Measurements from ENCODE around the gene AKNA.

DNA sequence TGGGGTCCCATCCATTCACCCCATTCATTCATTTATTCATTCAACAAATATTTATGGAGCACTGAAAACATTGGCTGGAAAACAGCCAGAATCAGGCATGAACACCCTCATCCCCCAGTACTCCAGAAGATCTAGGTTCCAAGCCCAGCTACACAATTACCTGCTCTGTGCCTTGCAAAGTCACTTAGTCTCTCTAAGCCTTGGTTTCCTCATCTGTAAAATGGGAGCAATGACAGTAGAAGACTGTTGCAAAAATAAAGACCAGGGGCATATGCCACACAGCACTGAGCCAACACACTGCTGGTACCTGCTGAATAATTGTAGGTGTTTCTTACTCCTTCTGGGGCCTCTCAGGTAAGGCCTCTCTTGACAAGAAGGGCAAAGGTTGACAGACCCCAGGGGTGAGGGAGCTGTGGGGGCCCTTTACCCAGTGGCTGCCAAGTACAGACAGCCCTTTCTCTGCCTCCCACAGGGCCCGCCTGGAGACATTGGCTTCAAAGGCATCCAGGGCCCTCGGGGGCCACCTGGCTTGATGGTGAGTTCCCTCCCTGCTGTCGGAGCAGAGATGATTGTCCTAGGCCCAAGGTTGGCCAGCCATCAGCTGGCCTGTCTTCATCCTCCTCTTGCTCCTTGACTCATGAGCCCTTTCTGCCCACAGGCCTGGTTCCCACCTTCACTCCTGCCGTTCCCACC is 87.5 kb downstream of the AKNA start:
- TF ChIP-seq EP300 (IDR thresholded peaks at IDR 0.05) (no peak), POLR2A (IDR thresholded peaks at IDR 0.05) (no peak), POLR2AphosphoS5 (IDR thresholded peaks at IDR 0.05) (no peak)
- TF ChIP-seq, protein P1, sequence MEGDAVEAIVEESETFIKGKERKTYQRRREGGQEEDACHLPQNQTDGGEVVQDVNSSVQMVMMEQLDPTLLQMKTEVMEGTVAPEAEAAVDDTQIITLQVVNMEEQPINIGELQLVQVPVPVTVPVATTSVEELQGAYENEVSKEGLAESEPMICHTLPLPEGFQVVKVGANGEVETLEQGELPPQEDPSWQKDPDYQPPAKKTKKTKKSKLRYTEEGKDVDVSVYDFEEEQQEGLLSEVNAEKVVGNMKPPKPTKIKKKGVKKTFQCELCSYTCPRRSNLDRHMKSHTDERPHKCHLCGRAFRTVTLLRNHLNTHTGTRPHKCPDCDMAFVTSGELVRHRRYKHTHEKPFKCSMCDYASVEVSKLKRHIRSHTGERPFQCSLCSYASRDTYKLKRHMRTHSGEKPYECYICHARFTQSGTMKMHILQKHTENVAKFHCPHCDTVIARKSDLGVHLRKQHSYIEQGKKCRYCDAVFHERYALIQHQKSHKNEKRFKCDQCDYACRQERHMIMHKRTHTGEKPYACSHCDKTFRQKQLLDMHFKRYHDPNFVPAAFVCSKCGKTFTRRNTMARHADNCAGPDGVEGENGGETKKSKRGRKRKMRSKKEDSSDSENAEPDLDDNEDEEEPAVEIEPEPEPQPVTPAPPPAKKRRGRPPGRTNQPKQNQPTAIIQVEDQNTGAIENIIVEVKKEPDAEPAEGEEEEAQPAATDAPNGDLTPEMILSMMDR (IDR thresholded peaks at IDR 0.05) = no peak
